C4-2B (cell line): ENCODE data around the gene P2RX1.

Source experiments
- ZFX ChIP-seq: fragments of 450-650 bp; IDR thresholded peaks from 2 replicates; pipeline ENCODE4 v1.6.1; 2017
- TF ChIP-seq, protein P1 (sequence below): fragments of 450-650 bp; conservative IDR thresholded peaks from 2 replicates; pipeline ENCODE4 v1.5.1; 2017; ENCODE audit warnings: mild to moderate bottlenecking

DNA sequence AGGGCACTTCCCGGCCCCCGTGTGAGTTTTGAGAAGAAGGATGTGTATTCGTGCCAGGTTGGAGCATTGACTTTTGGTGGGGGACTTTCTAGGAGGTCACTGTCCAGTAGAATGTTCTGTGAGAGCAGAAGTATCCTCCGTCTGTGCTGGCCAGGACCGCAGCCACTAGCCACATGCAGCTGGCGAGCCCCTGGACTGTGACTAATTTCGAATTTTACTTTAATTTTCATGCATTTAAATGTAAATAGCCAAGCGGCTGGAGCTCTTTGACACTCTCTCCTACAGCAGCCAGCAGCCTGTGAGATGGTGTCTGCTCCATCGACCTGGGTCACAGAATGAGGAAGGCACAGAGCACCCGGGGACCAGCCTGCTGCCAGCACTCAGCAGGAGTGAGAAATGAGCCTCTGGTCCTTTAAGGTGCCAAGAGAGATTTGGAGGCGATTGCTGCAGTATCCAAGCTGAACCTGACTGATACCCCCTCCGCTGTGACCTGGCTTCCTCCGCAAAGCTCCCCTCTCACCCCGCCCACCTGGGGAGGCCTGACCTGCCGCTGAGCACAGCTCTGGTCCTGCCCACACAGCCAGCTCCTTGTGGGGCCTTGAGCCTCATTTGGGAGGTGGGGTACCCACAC lies 40.2 kb upstream of the P2RX1 start:
- TF ChIP-seq, protein P1, sequence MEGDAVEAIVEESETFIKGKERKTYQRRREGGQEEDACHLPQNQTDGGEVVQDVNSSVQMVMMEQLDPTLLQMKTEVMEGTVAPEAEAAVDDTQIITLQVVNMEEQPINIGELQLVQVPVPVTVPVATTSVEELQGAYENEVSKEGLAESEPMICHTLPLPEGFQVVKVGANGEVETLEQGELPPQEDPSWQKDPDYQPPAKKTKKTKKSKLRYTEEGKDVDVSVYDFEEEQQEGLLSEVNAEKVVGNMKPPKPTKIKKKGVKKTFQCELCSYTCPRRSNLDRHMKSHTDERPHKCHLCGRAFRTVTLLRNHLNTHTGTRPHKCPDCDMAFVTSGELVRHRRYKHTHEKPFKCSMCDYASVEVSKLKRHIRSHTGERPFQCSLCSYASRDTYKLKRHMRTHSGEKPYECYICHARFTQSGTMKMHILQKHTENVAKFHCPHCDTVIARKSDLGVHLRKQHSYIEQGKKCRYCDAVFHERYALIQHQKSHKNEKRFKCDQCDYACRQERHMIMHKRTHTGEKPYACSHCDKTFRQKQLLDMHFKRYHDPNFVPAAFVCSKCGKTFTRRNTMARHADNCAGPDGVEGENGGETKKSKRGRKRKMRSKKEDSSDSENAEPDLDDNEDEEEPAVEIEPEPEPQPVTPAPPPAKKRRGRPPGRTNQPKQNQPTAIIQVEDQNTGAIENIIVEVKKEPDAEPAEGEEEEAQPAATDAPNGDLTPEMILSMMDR = no peak
- no peak for TF ChIP-seq ZFX
